HUES6 (cell line): ENCODE data around the gene PDE4D.

Experiments
- H3K27ac ChIP-seq: 2 replicates; pipeline ENCODE4 v1.7.0; 2013; ENCODE audit warnings: low read depth, mild to moderate bottlenecking, low read length, inconsistent platforms
- H3K27me3 ChIP-seq: 2 replicates; pipeline ENCODE4 v1.6.1; 2013; ENCODE audit warnings: low read length; ENCODE audit not compliant: control insufficient read depth, insufficient read depth
- H3K36me3 ChIP-seq: 2 replicates; pipeline ENCODE4 v1.6.1; 2013; ENCODE audit warnings: low read length; ENCODE audit not compliant: control insufficient read depth, insufficient read depth
- H3K4me1 ChIP-seq: 2 replicates; pipeline ENCODE4 v1.6.1; 2013; ENCODE audit warnings: low read length; ENCODE audit not compliant: control insufficient read depth, insufficient read depth
- H3K4me3 ChIP-seq: 2 replicates; pipeline ENCODE4 v1.5.1; 2013; ENCODE audit warnings: low read depth, low read length
- H3K9ac ChIP-seq: one replicate; pipeline ENCODE4 v1.6.1; 2013; ENCODE audit warnings: mild to moderate bottlenecking, low read length
- H3K9me3 ChIP-seq: 2 replicates; pipeline ENCODE4 v1.6.1; 2013; ENCODE audit warnings: low read depth, low read length; ENCODE audit not compliant: control insufficient read depth, insufficient read depth

The PDE4D gene

GRCh38 chr5:59079622-59080620 lies 813.6 kb downstream of the PDE4D start:
- no peaks in the 10 kb centered on the region for H3K9me3 ChIP-seq
- no peaks in the 10 kb centered on the region for H3K4me1 ChIP-seq
- H3K27me3 ChIP-seq: no peaks in the 10 kb centered on the region
- H3K9ac ChIP-seq: no peak overlapping the region
- H3K36me3 ChIP-seq: no peaks in the 10 kb centered on the region
- H3K4me3 ChIP-seq: no peak overlapping the region
- no peak overlapping the region for H3K27ac ChIP-seq

GRCh38 chr5:59071755-59072549 lies 821.6 kb downstream of the PDE4D start:
- Histone ChIP-seq H3K9ac (no peak overlapping the region), H3K27ac (no peak overlapping the region), H3K4me1 (no peaks in the 10 kb centered on the region), H3K36me3 (no peaks in the 10 kb centered on the region), H3K4me3 (no peak overlapping the region), H3K9me3 (no peaks in the 10 kb centered on the region), H3K27me3 (no peaks in the 10 kb centered on the region)

- Histone ChIP-seq H3K4me3 (no peak overlapping the region), H3K4me1 (no peaks in the 10 kb centered on the region), H3K9me3 (no peaks in the 10 kb centered on the region), H3K9ac (no peak overlapping the region), H3K27me3 (no peaks in the 10 kb centered on the region), H3K27ac (no peak overlapping the region), H3K36me3 (no peaks in the 10 kb centered on the region)
These were observed 824.0 kb downstream of the PDE4D start for GRCh38 chr5:59069438-59070079.

GRCh38 chr5:59067956-59068656 lies 825.4 kb downstream of the PDE4D start:
- no peaks in the 10 kb centered on the region; the same call in 1 of the 2 replicates for H3K4me1 ChIP-seq
- no peaks in the 10 kb centered on the region for H3K36me3 ChIP-seq
- H3K27me3 ChIP-seq: no peaks in the 10 kb centered on the region
- no peaks in the 10 kb centered on the region for H3K9me3 ChIP-seq
- no peak overlapping the region for H3K4me3 ChIP-seq
- H3K27ac ChIP-seq: no peak overlapping the region
- H3K9ac ChIP-seq: no peak overlapping the region

- H3K9ac ChIP-seq: no peak overlapping the region
- no peak overlapping the region for H3K4me3 ChIP-seq
- H3K27me3 ChIP-seq: no peaks in the 10 kb centered on the region
- H3K27ac ChIP-seq: no peak overlapping the region
- no peaks in the 10 kb centered on the region for H3K36me3 ChIP-seq
- H3K9me3 ChIP-seq: no peaks in the 10 kb centered on the region
- H3K4me1 ChIP-seq: no peaks in the 10 kb centered on the region; the same call in 1 of the 2 replicates
These were observed 827.0 kb downstream of the PDE4D start for GRCh38 chr5:59066367-59067163.

- no peaks in the 10 kb centered on the region for H3K27me3 ChIP-seq
- no peaks in the 10 kb centered on the region; the same call in 1 of the 2 replicates for H3K4me1 ChIP-seq
- H3K27ac ChIP-seq: no peak overlapping the region
- no peaks in the 10 kb centered on the region for H3K9me3 ChIP-seq
- no peaks in the 10 kb centered on the region for H3K36me3 ChIP-seq
- H3K9ac ChIP-seq: no peak overlapping the region
- H3K4me3 ChIP-seq: no peak overlapping the region
These were observed 828.0 kb downstream of the PDE4D start for GRCh38 chr5:59065554-59065953.

- Histone ChIP-seq H3K4me1 (no peaks in the 10 kb centered on the region; the same call in 1 of the 2 replicates), H3K4me3 (no peak overlapping the region)
These were observed 829.2 kb downstream of the PDE4D start for GRCh38 chr5:59064293-59064692.

DNA sequence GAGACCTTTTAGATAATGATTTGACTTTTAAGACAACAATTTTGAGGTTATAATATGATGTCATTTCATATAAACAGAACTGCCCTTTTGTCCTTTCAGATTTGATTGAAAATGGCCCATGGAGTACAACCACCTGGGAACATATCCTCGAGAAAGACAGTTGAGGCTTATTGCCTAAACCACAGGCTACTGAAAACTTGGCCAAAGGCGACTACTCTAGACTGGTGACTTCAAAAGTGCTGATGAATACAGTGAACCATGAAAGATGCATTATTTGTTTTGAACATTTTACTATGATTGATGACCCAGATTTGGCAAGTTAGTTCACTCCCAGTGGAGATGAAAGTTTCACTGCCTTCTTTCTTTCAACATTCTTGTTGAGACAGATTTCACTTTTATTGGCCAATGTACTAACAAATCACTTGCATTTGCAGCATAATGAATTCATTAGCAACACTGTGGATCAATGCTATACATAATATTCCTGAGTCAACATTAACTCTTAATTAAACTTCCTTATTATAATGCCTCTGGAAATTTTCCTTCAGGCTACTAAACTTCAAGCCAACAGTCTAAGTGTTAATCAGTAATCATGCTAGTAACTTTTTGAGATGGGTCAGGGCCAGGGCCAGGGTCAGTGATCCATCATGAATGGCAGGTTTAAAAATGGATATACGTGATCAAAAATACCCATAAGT lies 830.4 kb downstream of the PDE4D start:
- Histone ChIP-seq H3K36me3 (no peaks in the 10 kb centered on the region), H3K9me3 (no peaks in the 10 kb centered on the region), H3K27me3 (no peaks in the 10 kb centered on the region), H3K27ac (no peak overlapping the region), H3K9ac (no peak overlapping the region), H3K4me1 (no peaks in the 10 kb centered on the region; the same call in 1 of the 2 replicates), H3K4me3 (no peak overlapping the region)

More at GRCh38 chr5:59064293-59064692, 829.2 kb downstream of the PDE4D start:
- Histone ChIP-seq H3K9me3 (no peaks in the 10 kb centered on the region), H3K27me3 (no peaks in the 10 kb centered on the region), H3K36me3 (no peaks in the 10 kb centered on the region), H3K9ac (no peak overlapping the region), H3K27ac (no peak overlapping the region)

GRCh38 chr5:59061377-59061776 lies 832.1 kb downstream of the PDE4D start:
- Histone ChIP-seq H3K4me1 (no peaks in the 10 kb centered on the region; the same call in 1 of the 2 replicates), H3K9me3 (no peaks in the 10 kb centered on the region), H3K4me3 (no peak overlapping the region), H3K36me3 (no peaks in the 10 kb centered on the region), H3K9ac (no peak overlapping the region), H3K27ac (no peak overlapping the region), H3K27me3 (no peaks in the 10 kb centered on the region)
